Gastrocnemius medialis (tissue), 4 donors: ENCODE results near the gene CCSER1. TPM values are rescaled to one million over a fixed set of nuclear protein-coding genes. Genes with fewer than 3 reads are reported as not detected.
A peak's percentile ranks its signal among the peaks of the same experiment; 100 is the strongest.

Source experiments
- ATAC-seq, 2 donors: fragments of 150-250 bp; one replicate each; pipeline ENCODE4 v1.9.1; 2016
- DNase-seq, 2 donors: peaks; one replicate each; pipeline ENCODE4 v3.0.0-alpha.2; 2019
- H3K27ac ChIP-seq, 4 donors: fragments of 200-600 bp; sonication (generic); 1 replicate in 1 of 4; 2 replicates in 3 of 4; pipeline ENCODE4 v1.5.1; 2016 to 2018; ENCODE audit warnings: mild to moderate bottlenecking in 2 of 4, moderate library complexity in 1 of 4
- H3K27me3 ChIP-seq, 3 donors: fragments of 200-600 bp; sonication (generic) in 2 of 3; 1 replicate in 1 of 3; 2 replicates in 2 of 3; pipeline versions ENCODE4 v1.5.1 to v1.6.0; 2016 to 2019; ENCODE audit warnings: mild to moderate bottlenecking in 1 of 3, moderate library complexity in 1 of 3
- H3K36me3 ChIP-seq, 2 donors: fragments of 200-600 bp; sonication (generic) in 1 of 2; one replicate each; pipeline ENCODE4 v1.5.1; 2017 to 2018
- H3K4me1 ChIP-seq, 2 donors: fragments of 200-600 bp; sonication (generic) in 1 of 2; one replicate each; pipeline ENCODE4 v1.5.1; 2016 to 2017; ENCODE audit warnings: mild to moderate bottlenecking in 2 of 2
- H3K4me3 ChIP-seq, 4 donors: fragments of 200-600 bp; sonication (generic) in 3 of 4; 1 replicate in 1 of 4; 2 replicates in 3 of 4; pipeline ENCODE4 v1.5.1; 2016 to 2019; ENCODE audit warnings: mild to moderate bottlenecking in 2 of 4
- H3K9me3 ChIP-seq, 3 donors: fragments of 200-600 bp; sonication (generic) in 2 of 3; 1 replicate in 1 of 3; 2 replicates in 2 of 3; pipeline ENCODE4 v1.5.1; 2016 to 2019
- POLR2A ChIP-seq, 2 donors: fragments of 450-650 bp; IDR thresholded peaks; one replicate each; pipeline ENCODE4 v1.6.1; 2017; ENCODE audit warnings: antibody characterized with exemption in 2 of 2, mild to moderate bottlenecking in 2 of 2, moderate library complexity in 2 of 2
- in situ Hi-C, 4 donors: fragments of 200-750 bp; cut with MboI; loops; one replicate each; pipeline versions ENCODE4 v1.15.0 to v1.8.0; 2017; ENCODE audit warnings: low sequenced_read_pairs in 4 of 4
- intact Hi-C: fragments of 100-400 bp; cut with DNase I; formaldehyde crosslinking; loops from one replicate; pipeline ENCODE4 v1.15.1; 2023; ENCODE audit warnings: low total_unique reads
- total RNA-seq, 4 donors: library from RNA; depleted of rRNA; stranded (reverse); fragments of >200 nt; gene quantifications; one replicate each; pipeline versions ENCODE4 v1.1.0 to v1.2.3, GENCODE V29; 2016
- TF ChIP-seq, protein P1 (sequence below), 5 experiments: fragments of 450-650 bp in 3 of 5; fragments of 200-600 bp in 2 of 5; sonication (generic) in 2 of 5; IDR thresholded peaks in 4 of 5; conservative IDR thresholded peaks in 1 of 5; 1 replicate in 4 of 5; 2 replicates in 1 of 5; pipeline ENCODE4 v1.5.1; 2016 to 2019; ENCODE audit warnings: antibody characterized with exemption in 5 of 5, mild to moderate bottlenecking in 3 of 5, moderate library complexity in 3 of 5

CCSER1 gene
- total RNA-seq, 4 donors from 2014 or later, result 0.39 to 0.83 (median 0.63) TPM

DNA sequence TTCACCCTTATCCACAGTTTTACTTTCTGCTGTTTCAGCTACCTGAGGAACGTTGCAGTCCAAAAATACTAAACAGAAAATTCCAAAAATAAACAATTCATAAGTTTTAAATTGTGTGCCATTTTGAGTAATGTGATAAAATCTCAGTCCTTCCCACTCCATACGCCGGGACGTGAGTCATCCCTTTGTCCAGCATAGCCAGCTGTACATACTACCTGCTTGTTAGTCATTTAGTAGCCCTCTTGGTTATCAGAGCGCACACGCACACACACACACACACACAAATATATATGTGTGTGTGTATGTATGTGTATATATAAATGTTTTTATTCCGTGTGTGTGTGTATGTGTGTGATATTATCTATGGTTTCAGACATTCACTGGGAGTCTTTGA, 4.8 kb upstream of the CCSER1 start:
- TF ChIP-seq, protein P1, sequence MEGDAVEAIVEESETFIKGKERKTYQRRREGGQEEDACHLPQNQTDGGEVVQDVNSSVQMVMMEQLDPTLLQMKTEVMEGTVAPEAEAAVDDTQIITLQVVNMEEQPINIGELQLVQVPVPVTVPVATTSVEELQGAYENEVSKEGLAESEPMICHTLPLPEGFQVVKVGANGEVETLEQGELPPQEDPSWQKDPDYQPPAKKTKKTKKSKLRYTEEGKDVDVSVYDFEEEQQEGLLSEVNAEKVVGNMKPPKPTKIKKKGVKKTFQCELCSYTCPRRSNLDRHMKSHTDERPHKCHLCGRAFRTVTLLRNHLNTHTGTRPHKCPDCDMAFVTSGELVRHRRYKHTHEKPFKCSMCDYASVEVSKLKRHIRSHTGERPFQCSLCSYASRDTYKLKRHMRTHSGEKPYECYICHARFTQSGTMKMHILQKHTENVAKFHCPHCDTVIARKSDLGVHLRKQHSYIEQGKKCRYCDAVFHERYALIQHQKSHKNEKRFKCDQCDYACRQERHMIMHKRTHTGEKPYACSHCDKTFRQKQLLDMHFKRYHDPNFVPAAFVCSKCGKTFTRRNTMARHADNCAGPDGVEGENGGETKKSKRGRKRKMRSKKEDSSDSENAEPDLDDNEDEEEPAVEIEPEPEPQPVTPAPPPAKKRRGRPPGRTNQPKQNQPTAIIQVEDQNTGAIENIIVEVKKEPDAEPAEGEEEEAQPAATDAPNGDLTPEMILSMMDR (IDR thresholded peaks at IDR 0.05 in 4 of 5, conservative IDR thresholded peaks at IDR 0.05 in 1 of 5), result no peak
- no peak for TF ChIP-seq POLR2A (IDR thresholded peaks at IDR 0.05)
- no peaks in the 10 kb centered on the region for H3K9me3 ChIP-seq
- no peak for ATAC-seq
- H3K4me1 ChIP-seq, result peaks cover 0 to 4% of the 10 kb centered on the region in 2 donors
- H3K27ac ChIP-seq, result no peak overlapping the region
- H3K27me3 ChIP-seq, result peaks cover 0 to 8% (median 0%) of the 10 kb centered on the region in 3 donors
- intact Hi-C loops, result no loop called here
- H3K4me3 ChIP-seq, result no peak overlapping the region
- DNase-seq, result no peak
- H3K36me3 ChIP-seq, result no peaks in the 10 kb centered on the region
- in situ Hi-C loops, result no loop called here

DNA sequence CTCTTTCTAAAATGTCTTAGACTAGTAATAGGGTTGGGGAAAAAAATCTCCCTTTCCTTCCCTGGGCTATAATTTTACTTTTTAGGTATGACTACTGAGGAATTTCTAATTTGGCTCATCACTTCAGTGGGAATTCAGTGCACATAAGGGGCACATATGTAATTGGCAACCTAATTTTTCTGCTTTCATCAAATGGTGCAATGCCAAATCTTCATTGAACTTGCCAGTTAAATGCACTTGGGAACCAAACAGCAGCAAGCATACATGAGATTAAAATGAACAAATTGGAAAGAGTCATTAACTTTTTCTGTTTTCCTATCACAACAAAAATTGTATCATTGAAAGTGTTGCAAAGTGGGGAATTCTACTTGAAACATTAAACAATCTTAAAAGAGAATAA, 2.9 kb upstream of the CCSER1 start:
- DNase-seq (no peak), ATAC-seq (no peak)
- Histone ChIP-seq H3K27ac (no peak overlapping the region), H3K9me3 (no peaks in the 10 kb centered on the region), H3K4me3 (no peak overlapping the region), H3K4me1 (peaks cover 5 to 13% of the 10 kb centered on the region in 2 donors), H3K27me3 (peaks cover 0 to 10% (median 0%) of the 10 kb centered on the region in 3 donors), H3K36me3 (no peaks in the 10 kb centered on the region)
- intact Hi-C loops, result no loop called here
- no peak for TF ChIP-seq POLR2A (IDR thresholded peaks at IDR 0.05)
- TF ChIP-seq, protein P1 (IDR thresholded peaks at IDR 0.05 in 4 of 5, conservative IDR thresholded peaks at IDR 0.05 in 1 of 5), result no peak
- in situ Hi-C loops, result no loop called here

DNA sequence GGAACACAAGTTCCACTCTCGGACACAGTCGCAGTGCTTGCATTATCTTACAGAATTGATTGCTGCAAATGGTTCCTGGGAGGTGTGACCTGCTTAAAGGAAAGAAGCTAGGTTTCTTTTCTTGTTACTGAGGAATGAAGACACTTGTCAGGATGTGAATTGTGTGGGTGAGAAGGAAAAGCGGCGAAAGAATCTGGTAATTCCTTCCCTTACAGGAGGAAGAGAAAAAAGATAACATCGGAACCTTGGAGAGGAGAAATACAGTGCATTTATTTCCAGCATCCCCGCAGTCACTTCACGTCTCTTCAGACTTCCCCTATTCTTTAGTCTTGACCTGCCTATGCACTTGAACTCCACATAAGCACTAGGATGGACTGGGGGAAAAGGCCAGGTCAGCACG, 389 bp upstream of the CCSER1 start:
- TF ChIP-seq POLR2A (IDR thresholded peaks at IDR 0.05), result no peak
- TF ChIP-seq, protein P1 (IDR thresholded peaks at IDR 0.05 in 4 of 5, conservative IDR thresholded peaks at IDR 0.05 in 1 of 5), result no peak
- Histone ChIP-seq H3K36me3 (no peaks in the 10 kb centered on the region), H3K9me3 (no peaks in the 10 kb centered on the region), H3K27me3 (peaks cover 0 to 10% (median 0%) of the 10 kb centered on the region in 3 donors), H3K4me3 (peak overlapping the region; percentile 46 to 62 (median 58)), H3K27ac (no peak overlapping the region), H3K4me1 (peaks cover 5 to 14% of the 10 kb centered on the region in 2 donors)
- in situ Hi-C loops (no loop called here), intact Hi-C loops (no loop called here)
- ATAC-seq (peak in 1 of 2 donors; percentile 23), DNase-seq (no peak)

DNA sequence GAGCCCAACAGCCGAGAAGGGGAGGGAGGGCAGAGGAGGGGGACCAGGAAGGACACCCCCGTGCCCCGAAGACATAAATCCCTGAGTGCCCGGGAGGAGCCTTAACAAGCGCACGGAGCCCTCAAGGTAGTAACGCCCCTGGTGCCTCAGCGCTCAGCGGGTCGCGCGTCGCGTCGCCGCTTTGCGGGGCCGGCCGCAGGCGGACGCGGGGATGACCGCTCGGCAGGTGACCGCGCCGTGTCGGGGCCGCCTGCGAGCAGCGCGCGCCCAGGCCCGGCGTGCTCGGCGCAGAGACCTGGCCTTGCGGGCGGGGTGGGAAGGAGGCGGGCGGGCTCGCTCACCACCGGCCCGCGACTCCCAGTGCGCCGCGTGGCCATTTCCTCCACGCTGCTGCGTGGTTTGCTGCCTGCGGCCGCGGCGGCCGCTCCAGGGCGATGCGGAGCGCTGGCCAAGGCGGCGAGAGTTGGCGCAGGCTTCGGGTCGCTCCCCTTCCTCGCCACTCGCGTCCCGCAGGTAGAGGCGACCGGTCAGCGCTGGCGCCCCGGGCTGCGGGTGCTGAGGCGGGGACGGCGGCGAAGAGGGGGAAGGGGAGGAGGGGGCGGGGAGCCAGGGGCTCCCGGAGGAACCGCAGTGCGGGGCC, 632 bp downstream of the CCSER1 start:
- no peak for TF ChIP-seq POLR2A (IDR thresholded peaks at IDR 0.05)
- TF ChIP-seq, protein P1 (IDR thresholded peaks at IDR 0.05 in 4 of 5, conservative IDR thresholded peaks at IDR 0.05 in 1 of 5), result no peak
- Histone ChIP-seq H3K27me3 (peaks cover 0 to 10% (median 0%) of the 10 kb centered on the region in 3 donors), H3K9me3 (no peaks in the 10 kb centered on the region), H3K4me3 (peak overlapping the region; percentile 46 to 62 (median 58)), H3K27ac (peak overlapping the region in 3 of 4 donors; percentile 27 to 57 (median 41)), H3K36me3 (no peaks in the 10 kb centered on the region), H3K4me1 (peaks cover 5 to 14% of the 10 kb centered on the region in 2 donors)
- in situ Hi-C loops, result no loop called here
- no peak for DNase-seq
- intact Hi-C loops, result no loop called here
- ATAC-seq, result peak; percentile 24 to 27
